Esophagus squamous epithelium (tissue), 4 donors: ENCODE results near the gene SKAP1.

Experiments used
- CTCF ChIP-seq, 6 experiments: fragments of 450-650 bp in 4 of 6; fragments of 200-600 bp in 2 of 6; sonication (generic) in 2 of 6; IDR thresholded peaks; one replicate each; pipeline ENCODE4 v1.5.1; 2016 to 2019; ENCODE audit warnings: antibody characterized with exemption in 6 of 6, mild to moderate bottlenecking in 4 of 6, moderate library complexity in 4 of 6
- POLR2A ChIP-seq, 4 donors: fragments of 450-650 bp; IDR thresholded peaks; one replicate each; pipeline ENCODE4 v1.6.1; 2017; ENCODE audit warnings: antibody characterized with exemption in 4 of 4, mild to moderate bottlenecking in 4 of 4, moderate library complexity in 3 of 4

GRCh38 chr17:48174833-48175523 lies 255.0 kb downstream of the SKAP1 start:
- no peak for TF ChIP-seq POLR2A (IDR thresholded peaks at IDR 0.05)
- no peak for TF ChIP-seq CTCF (IDR thresholded peaks at IDR 0.05)
